Measurements from ENCODE around the gene SLC9A9. TPM values are rescaled to one million over a fixed set of nuclear protein-coding genes. Genes with fewer than 3 reads are reported as not detected.

SLC9A9 gene
- total and polyA plus RNA-seq, 2 of the 8 experiments (the other 6 are each of a cell fraction or from before 2014, with no cell fraction given) = 0.48 to 1.1 TPM

GRCh38 chr3:143881095-143881494 is 32.8 kb upstream of the SLC9A9 start:
- FAIRE-seq (no peak), DNase-seq (ENCODE audit: low read depth in 1 of 2, low spot score in 2 of 2) (no peak)
- Histone ChIP-seq H3K4me2 (ENCODE audit: insufficient read depth in 1 of 2, low read depth in 2 of 2, low read length in 2 of 2) (no peak overlapping the region), H3K9ac (replicated peaks in 1 of 4; ENCODE audit: extremely low read depth in 1 of 4, low read depth in 3 of 4, low read length in 3 of 4) (no peak overlapping the region), H3K4ac (replicated peaks; ENCODE audit: insufficient read length, low read depth, low read length) (no peak overlapping the region), H2BK15ac (ENCODE audit: low read length) (no peak overlapping the region; the same call in 1 of the 2 replicates), H2BK12ac (ENCODE audit: low read depth, low read length) (no peak overlapping the region), H2BK120ac (replicated peaks; ENCODE audit: low read depth, low read length) (no peak overlapping the region), H2BK5ac (ENCODE audit: low read depth, low read length) (no peak overlapping the region), H2AK5ac (ENCODE audit: low read depth, low read length) (no peak overlapping the region), H3K14ac (ENCODE audit: insufficient read length) (no peak overlapping the region), H3K79me2 (ENCODE audit: control insufficient read depth in 1 of 2, insufficient read depth in 2 of 2, low read length in 2 of 2) (no peaks in the 10 kb centered on the region), H4K8ac (ENCODE audit: extremely low read depth, insufficient read depth, low read length) (no peak overlapping the region; the same call in 1 of the 2 replicates), H2AFZ (ENCODE audit: low read length) (no peak overlapping the region), H3K56ac (replicated peaks; ENCODE audit: insufficient read length, low read depth, low read length) (no peak overlapping the region), H3K27ac (ENCODE audit: low read depth, low read length) (no peak overlapping the region), H2BK20ac (ENCODE audit: low read length) (no peak overlapping the region), H3K79me1 (ENCODE audit: low read depth, low read length) (no peaks in the 10 kb centered on the region), H3K4me3 (ENCODE audit: extremely low read depth in 1 of 4, insufficient read depth in 2 of 4, low read depth in 3 of 4, low read length in 4 of 4) (no peak overlapping the region), H4K20me1 (replicated peaks in 1 of 2; ENCODE audit: control insufficient read depth in 1 of 2, insufficient read depth in 2 of 2, low read length in 2 of 2) (no peaks in the 10 kb centered on the region), H3K23me2 (ENCODE audit: low read depth, low read length) (no peaks in the 10 kb centered on the region), H3K9me3 (ENCODE audit: insufficient read depth in 2 of 2, low read depth in 1 of 2, low read length in 1 of 2) (no peaks in the 10 kb centered on the region), H3K23ac (ENCODE audit: insufficient read length) (no peak overlapping the region), H4K5ac (ENCODE audit: insufficient read length, low read depth, low read length) (no peak overlapping the region), H3K4me1 (replicated peaks in 1 of 4; ENCODE audit: control insufficient read depth in 3 of 4, insufficient read depth in 4 of 4, low read length in 3 of 4) (no peaks in the 10 kb centered on the region; a peak in 1 of 7 replicates), H3K27me3 (replicated peaks in 1 of 4; ENCODE audit: control insufficient read depth in 3 of 4, extremely low read depth in 1 of 4, insufficient read depth in 3 of 4, low read length in 3 of 4) (peaks cover 0 to 2% (median 0%) of the 10 kb centered on the region in 4 experiments; a peak in 1 of 7 replicates), H3K36me3 (ENCODE audit: control insufficient read depth in 2 of 4, insufficient read depth in 4 of 4, low read length in 3 of 4) (no peaks in the 10 kb centered on the region), H3K18ac (ENCODE audit: extremely low read depth, low read length) (no peak overlapping the region), H4K91ac (replicated peaks; ENCODE audit: insufficient read length, low read length) (no peak overlapping the region)
- 82% methylated on average over 3 of the region's 3 CpGs; no CpG with 5 or more reads in 1 of the 2 experiments for whole genome bisulfite sequencing, 2 experiments (ENCODE audit: extremely low coverage in 1 of 2, insufficient coverage in 1 of 2, insufficient read length in 1 of 2, insufficient replicate concordance in 2 of 2, low coverage in 1 of 2, low lambda C conversion rate in 2 of 2, missing lambda C conversion rate in 1 of 2)
- no peak for TF ChIP-seq RAD21 (IDR thresholded peaks at IDR 0.05 in 1 of 2, conservative IDR thresholded peaks at IDR 0.05 in 1 of 2; ENCODE audit: low read depth in 2 of 2, low read length in 2 of 2)
- no peak for TF ChIP-seq ASH2L (IDR thresholded peaks at IDR 0.05; ENCODE audit: low read length)
- TF ChIP-seq MAFK (IDR thresholded peaks at IDR 0.05; ENCODE audit: low read depth, low read length) = no peak
- no peak for TF ChIP-seq RBBP5 (IDR thresholded peaks at IDR 0.05; ENCODE audit: borderline replicate concordance, low read depth, low read length)
- TF ChIP-seq ATF3 (IDR thresholded peaks at IDR 0.05; ENCODE audit: insufficient read depth, low read depth, low read length) = no peak
- ChIA-PET POLR2A (ENCODE audit: partially characterized antibody) (no interaction called here), CTCF (ENCODE audit: partially characterized antibody) (interaction anchor here (0.7 to 1.4 kb wide), 3 partner anchors 13 to 95 kb away, joined by 3 read pairs; no protein-coding TSS in a partner anchor)
